Measurements from ENCODE around the gene APOBEC2. TPM values are rescaled to one million over a fixed set of nuclear protein-coding genes. Genes with fewer than 3 reads are reported as not detected.

The APOBEC2 gene
- total RNA-seq, 3 donors from 2014 or later = not detected

DNA sequence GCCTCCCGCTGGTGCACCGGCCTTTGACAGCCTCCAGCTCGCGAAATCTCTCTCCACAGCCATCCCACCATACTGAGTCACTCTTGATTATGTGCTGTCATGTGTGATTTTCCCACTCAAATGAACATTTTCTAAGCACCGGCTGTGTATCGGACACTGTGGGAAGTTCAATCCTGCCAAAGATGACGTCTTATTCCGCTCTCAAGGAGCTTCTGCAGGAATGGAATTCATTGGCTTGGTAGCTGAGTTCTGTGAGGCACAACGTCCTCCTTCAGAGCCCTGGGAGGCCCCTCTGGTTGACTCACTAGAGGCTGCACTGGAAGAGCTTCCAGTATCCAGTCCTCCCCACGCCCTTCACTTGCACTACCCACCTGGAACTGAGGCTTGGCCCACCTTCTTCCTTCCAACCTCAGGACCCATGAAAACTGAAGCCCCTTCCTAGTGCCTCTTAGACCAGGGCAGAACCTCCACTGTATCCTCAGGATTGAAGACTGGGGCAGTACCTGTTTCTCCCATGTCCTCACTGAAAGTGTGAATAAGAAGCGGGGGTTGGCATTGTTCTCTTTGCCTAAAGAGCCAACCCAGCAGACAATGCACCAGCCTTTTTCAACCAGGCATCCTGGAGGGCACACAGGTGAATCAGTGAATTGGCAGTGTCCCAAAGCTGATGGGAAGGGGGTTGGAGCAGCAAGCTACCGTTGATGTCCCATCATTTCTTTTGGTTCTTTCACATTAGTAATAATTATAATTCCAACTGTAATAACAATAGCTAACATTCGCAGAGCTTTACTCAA lies 15.7 kb upstream of the APOBEC2 start:
- Histone ChIP-seq H3K4me3 (no peak overlapping the region), H3K27me3 (no peaks in the 10 kb centered on the region), H3K36me3 (no peaks in the 10 kb centered on the region), H3K4me1 (no peaks in the 10 kb centered on the region), H3K27ac (no peak overlapping the region), H3K9me3 (no peaks in the 10 kb centered on the region)
- intact Hi-C loops (cut with DNase I; ENCODE audit: low total_unique reads) = loop anchor here (10.0 kb wide), 1 partner anchor 1893 kb away; no protein-coding TSS in a partner anchor
- TF ChIP-seq POLR2A (IDR thresholded peaks at IDR 0.05) (no peak), POLR2AphosphoS5 (IDR thresholded peaks at IDR 0.05) (no peak)
- TF ChIP-seq, protein P1, sequence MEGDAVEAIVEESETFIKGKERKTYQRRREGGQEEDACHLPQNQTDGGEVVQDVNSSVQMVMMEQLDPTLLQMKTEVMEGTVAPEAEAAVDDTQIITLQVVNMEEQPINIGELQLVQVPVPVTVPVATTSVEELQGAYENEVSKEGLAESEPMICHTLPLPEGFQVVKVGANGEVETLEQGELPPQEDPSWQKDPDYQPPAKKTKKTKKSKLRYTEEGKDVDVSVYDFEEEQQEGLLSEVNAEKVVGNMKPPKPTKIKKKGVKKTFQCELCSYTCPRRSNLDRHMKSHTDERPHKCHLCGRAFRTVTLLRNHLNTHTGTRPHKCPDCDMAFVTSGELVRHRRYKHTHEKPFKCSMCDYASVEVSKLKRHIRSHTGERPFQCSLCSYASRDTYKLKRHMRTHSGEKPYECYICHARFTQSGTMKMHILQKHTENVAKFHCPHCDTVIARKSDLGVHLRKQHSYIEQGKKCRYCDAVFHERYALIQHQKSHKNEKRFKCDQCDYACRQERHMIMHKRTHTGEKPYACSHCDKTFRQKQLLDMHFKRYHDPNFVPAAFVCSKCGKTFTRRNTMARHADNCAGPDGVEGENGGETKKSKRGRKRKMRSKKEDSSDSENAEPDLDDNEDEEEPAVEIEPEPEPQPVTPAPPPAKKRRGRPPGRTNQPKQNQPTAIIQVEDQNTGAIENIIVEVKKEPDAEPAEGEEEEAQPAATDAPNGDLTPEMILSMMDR (IDR thresholded peaks at IDR 0.05) = no peak
- DNase-seq (ENCODE audit: low spot score in 2 of 2) = no peak

DNA sequence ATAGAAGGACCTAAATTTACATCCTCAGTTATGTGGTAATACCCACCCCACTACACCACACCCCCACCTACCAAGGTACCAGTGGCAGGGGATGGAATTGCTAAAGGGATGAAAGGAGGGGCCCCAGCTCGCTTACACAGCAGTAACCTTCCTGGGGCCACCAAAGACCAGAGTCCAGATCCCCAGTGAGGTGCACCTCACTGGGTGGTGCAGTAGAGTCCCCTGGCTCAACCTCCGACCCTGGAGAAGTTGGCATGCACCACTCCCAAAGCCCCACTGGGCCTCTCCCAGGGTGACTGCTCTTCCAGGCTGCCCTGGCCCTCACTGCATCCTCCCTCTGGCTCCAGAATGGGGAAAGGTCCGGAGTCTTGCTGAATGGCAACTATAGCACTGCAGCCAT lies 14.8 kb upstream of the APOBEC2 start:
- TF ChIP-seq POLR2AphosphoS5 (IDR thresholded peaks at IDR 0.05) = no peak
- TF ChIP-seq, protein P1 (IDR thresholded peaks at IDR 0.05) = no peak
- TF ChIP-seq POLR2A (IDR thresholded peaks at IDR 0.05) = no peak
- no peak for DNase-seq (ENCODE audit: low spot score in 2 of 2)
- no peaks in the 10 kb centered on the region for H3K9me3 ChIP-seq
- no peak overlapping the region for H3K4me3 ChIP-seq
- no peaks in the 10 kb centered on the region for H3K36me3 ChIP-seq
- no peaks in the 10 kb centered on the region for H3K27me3 ChIP-seq
- intact Hi-C loops (cut with DNase I; ENCODE audit: low total_unique reads) = loop anchor here (10.0 kb wide), 1 partner anchor 1893 kb away; no protein-coding TSS in a partner anchor
- H3K27ac ChIP-seq = no peak overlapping the region
- H3K4me1 ChIP-seq = no peaks in the 10 kb centered on the region

DNA sequence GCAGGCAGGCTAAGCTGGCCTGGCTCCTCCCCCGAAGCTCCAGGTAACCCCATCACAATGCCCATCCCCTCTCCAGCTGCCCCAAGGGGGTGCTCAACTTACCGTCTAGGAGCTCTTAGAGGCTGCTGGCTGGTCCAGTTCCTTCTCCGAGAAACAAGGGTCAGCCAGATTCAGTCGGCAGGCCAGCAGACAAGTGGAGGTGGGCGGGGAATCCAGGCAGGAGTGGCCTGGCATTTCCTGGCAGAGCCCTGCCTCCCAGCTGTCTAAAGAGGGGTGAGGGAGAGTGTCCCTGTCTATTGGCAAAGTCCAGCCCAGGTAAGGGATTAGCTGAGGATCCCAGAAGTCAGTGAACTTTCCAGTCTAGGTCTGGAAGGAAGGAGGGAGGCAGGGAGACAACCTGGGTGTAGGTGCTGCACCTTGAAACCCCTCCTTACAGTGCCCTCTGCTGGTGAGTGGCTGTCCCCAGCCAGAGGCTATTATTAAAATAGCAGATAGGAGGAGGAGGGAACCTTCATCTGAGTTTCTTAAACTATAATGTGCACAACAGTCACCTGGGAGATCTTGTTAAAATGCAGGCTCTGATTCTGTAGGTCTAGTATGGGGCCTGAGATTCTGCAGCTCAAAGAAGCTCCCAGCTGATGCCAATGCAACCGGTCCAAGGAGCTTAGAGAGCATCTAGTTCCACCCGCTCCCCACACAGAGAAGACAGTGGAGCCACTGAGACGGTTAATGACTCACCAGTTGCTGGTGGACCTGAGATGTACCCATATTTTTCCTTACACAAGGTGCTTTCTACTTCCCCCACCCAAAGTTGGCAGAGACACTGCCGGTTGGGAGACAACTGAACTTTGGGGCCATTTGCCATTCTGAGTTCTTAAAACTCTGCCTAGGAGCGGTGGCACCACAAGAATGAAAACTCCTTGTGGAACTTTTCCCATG lies 13.7 kb upstream of the APOBEC2 start, which contains the start of gene UNC5CL:
Gene UNC5CL (minus strand): TSS at position 162 of the 939 bp plus-strand sequence. CDS start 4,147 bp downstream, outside the sequence.
- Histone ChIP-seq H3K27me3 (no peaks in the 10 kb centered on the region), H3K27ac (no peak within 1 kb of the TSS), H3K36me3 (no peaks in the 10 kb centered on the region), H3K4me1 (no peaks in the 10 kb centered on the region), H3K4me3 (no peak within 1 kb of the TSS), H3K9me3 (no peaks in the 10 kb centered on the region)
- DNase-seq (ENCODE audit: low spot score in 2 of 2) = no peak
- TF ChIP-seq POLR2A (IDR thresholded peaks at IDR 0.05) (no peak), POLR2AphosphoS5 (IDR thresholded peaks at IDR 0.05) (no peak)
- TF ChIP-seq, protein P1 (IDR thresholded peaks at IDR 0.05) = peak in 2 of 3 donors; percentile 38 to 55
- intact Hi-C loops (cut with DNase I; ENCODE audit: low total_unique reads) = loop anchor here (10.0 kb wide), 1 partner anchor 1895 kb away; no protein-coding TSS in a partner anchor

DNA sequence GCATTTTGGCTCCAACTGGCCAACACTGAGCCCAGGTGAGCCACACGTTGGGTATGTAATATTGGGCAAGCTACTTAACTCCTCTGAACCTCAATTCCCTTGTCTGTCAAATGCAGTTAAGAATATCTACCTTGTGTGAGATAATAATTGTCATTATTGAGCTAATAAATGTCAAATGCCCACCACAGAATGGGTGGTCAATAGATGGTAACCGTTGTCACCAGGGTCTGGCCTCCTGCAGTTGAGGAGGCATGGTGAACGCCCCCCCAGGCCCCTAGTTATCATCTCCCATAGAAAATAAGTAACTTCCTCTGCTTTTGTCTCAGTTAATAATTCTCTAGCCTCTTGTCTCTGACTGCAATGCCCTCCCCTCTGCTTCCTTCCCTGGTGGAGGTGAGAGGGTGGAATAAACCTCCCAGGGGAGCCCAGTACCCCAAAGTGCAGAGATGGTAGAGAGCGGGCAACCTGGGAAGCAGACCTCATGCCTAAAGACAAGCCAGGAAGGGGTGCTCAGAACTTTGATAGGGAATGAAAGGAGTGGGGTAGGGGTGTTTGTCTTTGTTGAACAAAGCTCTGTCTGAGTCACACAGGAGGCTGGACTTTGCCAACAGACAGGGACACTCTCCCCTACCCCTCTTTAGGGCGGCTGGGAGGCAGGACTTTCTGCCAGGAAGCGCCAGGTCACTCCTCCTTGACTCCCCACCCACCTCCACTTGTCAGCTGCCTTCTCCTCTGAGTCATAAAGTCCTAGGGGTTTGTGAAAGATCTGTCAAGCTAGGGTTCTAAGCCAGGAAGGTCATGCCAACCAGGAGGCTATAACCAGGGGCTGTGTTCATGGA lies 12.7 kb upstream of the APOBEC2 start:
- Histone ChIP-seq H3K4me3 (no peak overlapping the region), H3K27me3 (no peaks in the 10 kb centered on the region), H3K4me1 (no peaks in the 10 kb centered on the region), H3K27ac (peak overlapping the region in 1 of 2 donors; percentile 2), H3K9me3 (no peaks in the 10 kb centered on the region), H3K36me3 (no peaks in the 10 kb centered on the region)
- TF ChIP-seq POLR2AphosphoS5 (IDR thresholded peaks at IDR 0.05) (no peak), POLR2A (IDR thresholded peaks at IDR 0.05) (no peak)
- TF ChIP-seq, protein P1 (IDR thresholded peaks at IDR 0.05) = no peak
- intact Hi-C loops (cut with DNase I; ENCODE audit: low total_unique reads) = no loop called here
- no peak for DNase-seq (ENCODE audit: low spot score in 2 of 2)

All from breast epithelium (tissue), 4 donors.